22Rv1 (cell line): Measurements from ENCODE around the gene TRIM27.

Experiments
- H3K27ac ChIP-seq: fragments of 450-650 bp; 2 replicates; pipeline ENCODE4 v1.5.1; 2017
- CTCF ChIP-seq: fragments of 450-650 bp; IDR thresholded peaks from 2 replicates; pipeline ENCODE4 v1.5.1; 2017; ENCODE audit warnings: mild to moderate bottlenecking
- ZFX ChIP-seq: fragments of 450-650 bp; IDR thresholded peaks from 2 replicates; pipeline ENCODE4 v1.6.1; 2017; ENCODE audit warnings: antibody characterized with exemption, borderline replicate concordance

Gene TRIM27

GRCh38 chr6:28945349-28945748 lies 21.6 kb upstream of the TRIM27 start:
- no peak overlapping the region for H3K27ac ChIP-seq
- TF ChIP-seq CTCF, result no peak
- no peak for TF ChIP-seq ZFX

- H3K27ac ChIP-seq, result peak overlapping the region; percentile 85
- TF ChIP-seq ZFX, result no peak
- TF ChIP-seq CTCF, result no peak
These were observed 20.7 kb upstream of the TRIM27 start for GRCh38 chr6:28944412-28944865.

GRCh38 chr6:28943557-28944411 lies 20.0 kb upstream of the TRIM27 start:
- peak overlapping the region; percentile 85 for H3K27ac ChIP-seq
- TF ChIP-seq CTCF, result no peak
- TF ChIP-seq ZFX, result no peak

DNA sequence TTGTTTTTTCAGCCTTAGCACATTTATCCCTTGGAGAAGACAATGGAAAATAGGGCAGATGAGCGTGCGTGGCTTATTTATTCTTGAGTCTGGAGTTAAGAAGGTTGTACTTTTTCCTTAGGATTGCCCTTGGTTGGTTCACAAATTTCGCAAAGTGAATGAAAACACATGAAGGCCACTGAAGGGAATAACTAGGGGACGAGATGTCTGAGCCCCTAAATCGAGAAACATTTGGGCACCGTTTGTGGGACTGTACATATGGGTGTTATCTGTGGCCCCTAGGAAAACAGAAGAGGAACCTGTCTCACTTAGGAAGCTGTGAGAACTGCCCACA lies 19.4 kb upstream of the TRIM27 start:
- peak overlapping the region; percentile 85 for H3K27ac ChIP-seq
- no peak for TF ChIP-seq CTCF
- TF ChIP-seq ZFX, result no peak

- peak overlapping the region; percentile 85 for H3K27ac ChIP-seq
- TF ChIP-seq CTCF (no peak), ZFX (no peak)
These were observed 18.1 kb upstream of the TRIM27 start for GRCh38 chr6:28941684-28942448.

DNA sequence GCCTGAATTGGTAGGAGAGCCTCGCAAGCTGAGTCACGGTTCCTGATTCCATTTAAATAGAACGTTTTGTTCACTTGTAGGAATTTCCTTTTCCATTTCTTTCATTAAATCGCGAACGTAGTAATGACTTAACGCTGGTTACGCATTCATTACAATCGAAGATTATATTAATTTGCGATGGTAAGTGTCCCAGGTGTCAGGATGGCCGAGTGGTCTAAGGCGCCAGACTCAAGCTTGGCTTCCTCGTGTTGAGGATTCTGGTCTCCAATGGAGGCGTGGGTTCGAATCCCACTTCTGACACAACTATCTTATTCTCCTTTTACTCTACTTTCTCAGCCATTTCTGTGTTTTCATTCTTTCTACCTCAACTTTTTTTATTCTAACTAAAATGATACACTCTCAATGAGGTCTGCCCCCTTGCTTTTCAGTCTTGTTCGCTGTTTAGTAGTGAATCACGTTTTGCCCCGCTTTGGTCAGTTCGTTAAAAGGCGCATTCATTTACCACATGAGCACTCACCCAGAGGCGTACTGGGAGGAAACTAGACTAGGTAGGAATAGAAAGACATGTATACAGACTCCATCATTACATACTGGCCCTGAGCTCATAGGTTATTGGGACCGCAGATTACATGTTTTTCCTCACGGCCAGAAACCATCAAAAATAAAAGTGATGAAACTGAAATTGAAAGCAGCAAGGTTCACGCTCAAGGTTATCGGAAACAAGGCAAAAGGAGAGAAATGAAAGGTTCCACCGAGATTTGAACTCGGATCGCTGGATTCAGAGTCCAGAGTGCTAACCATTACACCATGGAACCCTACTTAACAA lies 17.3 kb upstream of the TRIM27 start:
- peak overlapping the region; percentile 85 for H3K27ac ChIP-seq
- TF ChIP-seq CTCF (no peak), ZFX (no peak)
